Measurements from ENCODE around the gene MS4A4A.

Gene MS4A4A

DNA sequence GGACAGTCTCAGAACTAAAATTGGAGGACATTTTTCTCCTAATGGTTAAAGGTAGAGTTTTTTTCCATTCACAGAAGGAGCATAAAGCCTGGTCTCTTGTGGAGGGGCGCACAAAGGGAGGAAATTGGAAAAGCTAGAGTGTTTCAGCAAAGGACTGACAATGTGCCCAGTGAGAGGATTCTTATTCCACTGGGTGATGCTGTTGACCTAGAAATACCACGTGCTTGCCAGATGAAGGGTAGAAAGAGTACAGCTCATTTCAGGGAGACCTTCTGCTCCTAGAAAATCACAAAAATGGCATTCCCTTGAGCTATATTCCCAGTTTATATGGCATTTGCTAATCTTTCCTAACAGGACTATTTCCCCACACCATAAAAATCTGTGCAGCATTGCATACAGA, 67.7 kb downstream of the MS4A4A start:
- Histone ChIP-seq H3K4me1 (no peaks in the 10 kb centered on the region), H3K9me3 (no peaks in the 10 kb centered on the region), H3K4me3 (ENCODE audit: low read depth, low read length) (no peak overlapping the region), H3K27me3 (no peaks in the 10 kb centered on the region), H3K36me3 (no peaks in the 10 kb centered on the region)
- DNase-seq = no peak
- TF ChIP-seq, protein P1, sequence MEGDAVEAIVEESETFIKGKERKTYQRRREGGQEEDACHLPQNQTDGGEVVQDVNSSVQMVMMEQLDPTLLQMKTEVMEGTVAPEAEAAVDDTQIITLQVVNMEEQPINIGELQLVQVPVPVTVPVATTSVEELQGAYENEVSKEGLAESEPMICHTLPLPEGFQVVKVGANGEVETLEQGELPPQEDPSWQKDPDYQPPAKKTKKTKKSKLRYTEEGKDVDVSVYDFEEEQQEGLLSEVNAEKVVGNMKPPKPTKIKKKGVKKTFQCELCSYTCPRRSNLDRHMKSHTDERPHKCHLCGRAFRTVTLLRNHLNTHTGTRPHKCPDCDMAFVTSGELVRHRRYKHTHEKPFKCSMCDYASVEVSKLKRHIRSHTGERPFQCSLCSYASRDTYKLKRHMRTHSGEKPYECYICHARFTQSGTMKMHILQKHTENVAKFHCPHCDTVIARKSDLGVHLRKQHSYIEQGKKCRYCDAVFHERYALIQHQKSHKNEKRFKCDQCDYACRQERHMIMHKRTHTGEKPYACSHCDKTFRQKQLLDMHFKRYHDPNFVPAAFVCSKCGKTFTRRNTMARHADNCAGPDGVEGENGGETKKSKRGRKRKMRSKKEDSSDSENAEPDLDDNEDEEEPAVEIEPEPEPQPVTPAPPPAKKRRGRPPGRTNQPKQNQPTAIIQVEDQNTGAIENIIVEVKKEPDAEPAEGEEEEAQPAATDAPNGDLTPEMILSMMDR (IDR thresholded peaks at IDR 0.05; ENCODE audit: low read depth, low read length) = no peak

DNA sequence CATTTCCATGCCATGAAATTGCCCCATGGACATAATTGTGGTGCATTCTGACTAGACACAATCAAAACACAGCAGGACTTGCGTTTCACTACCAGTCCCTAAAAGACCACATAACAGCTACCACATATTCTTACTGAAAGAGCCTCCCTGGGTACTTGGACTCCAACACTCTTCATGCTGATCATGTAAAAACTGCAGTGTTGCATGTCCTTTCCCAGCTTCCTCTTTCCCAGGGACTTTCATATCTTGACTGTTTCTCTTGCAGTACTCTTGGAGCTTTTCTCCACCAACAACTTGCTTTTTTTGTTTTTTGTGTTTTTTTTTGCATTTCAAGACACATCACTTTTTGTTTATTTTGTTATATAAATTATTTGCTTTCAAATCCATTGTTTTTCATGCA, 69.5 kb downstream of the MS4A4A start:
- no peak for DNase-seq
- Histone ChIP-seq H3K27me3 (no peaks in the 10 kb centered on the region), H3K4me1 (no peaks in the 10 kb centered on the region), H3K4me3 (ENCODE audit: low read depth, low read length) (no peak overlapping the region), H3K9me3 (no peaks in the 10 kb centered on the region), H3K36me3 (no peaks in the 10 kb centered on the region)
- TF ChIP-seq, protein P1 (IDR thresholded peaks at IDR 0.05; ENCODE audit: low read depth, low read length) = no peak

DNA sequence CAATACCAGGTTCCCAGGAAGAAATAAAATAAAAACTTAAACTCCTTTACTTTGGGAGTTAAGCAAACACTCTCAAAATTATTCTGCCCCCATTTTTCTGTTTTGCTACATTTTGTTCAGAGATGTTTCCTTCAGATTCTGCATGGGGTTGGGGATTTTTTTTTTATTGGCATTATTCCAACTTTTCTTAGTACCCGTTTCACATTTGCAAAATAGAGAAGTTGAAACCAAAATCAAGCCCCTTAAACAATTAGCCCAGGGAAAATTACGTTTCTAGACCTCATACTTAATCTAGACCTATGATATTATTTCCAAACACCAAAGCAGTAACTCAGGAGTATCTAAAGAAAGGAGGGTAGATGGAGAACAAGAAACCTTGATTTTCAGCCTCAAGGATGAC, 77.3 kb downstream of the MS4A4A start:
- H3K36me3 ChIP-seq = no peaks in the 10 kb centered on the region
- no peaks in the 10 kb centered on the region for H3K27me3 ChIP-seq
- no peaks in the 10 kb centered on the region for H3K4me1 ChIP-seq
- no peak overlapping the region for H3K4me3 ChIP-seq (ENCODE audit: low read depth, low read length)
- no peaks in the 10 kb centered on the region for H3K9me3 ChIP-seq
- no peak for DNase-seq
- TF ChIP-seq, protein P1 (IDR thresholded peaks at IDR 0.05; ENCODE audit: low read depth, low read length) = no peak

Data from BE2C (cell line).